ENCODE measurements around the gene METTL16. TPM values are rescaled to one million over a fixed set of nuclear protein-coding genes. Genes with fewer than 3 reads are reported as not detected.

Gene METTL16
- total and polyA plus RNA-seq, 2 donors (not counting 1 experiment from before 2014, with no cell fraction given): 19.2 to 56.5 TPM

- Histone ChIP-seq H3K4me3 (ENCODE audit: control extremely low read depth in 1 of 5, extremely low read depth in 1 of 5, insufficient read depth in 1 of 5, low read depth in 2 of 5, low read length in 4 of 5) (no peak overlapping the region), H3K36me3 (replicated peaks in 1 of 2; ENCODE audit: control extremely low read depth in 1 of 2, control insufficient read depth in 1 of 2, extremely low read depth in 1 of 2, insufficient read depth in 2 of 2, low read length in 1 of 2) (peaks cover 4 to 54% of the 10 kb centered on the region in 2 experiments), H3K27me3 (replicated peaks in 1 of 4; ENCODE audit: control extremely low read depth in 1 of 4, control insufficient read depth in 3 of 4, insufficient read depth in 4 of 4, low read length in 3 of 4) (no peaks in the 10 kb centered on the region), H2AFZ (ENCODE audit: insufficient read depth, low read depth, low read length, poor library complexity, severe bottlenecking) (no peak overlapping the region), H3K9ac (ENCODE audit: low read length) (no peak overlapping the region), H4K20me1 (ENCODE audit: control insufficient read depth, insufficient read depth, low read length, poor library complexity, severe bottlenecking) (peaks cover 9% of the 10 kb centered on the region), H3K4me1 (ENCODE audit: control insufficient read depth in 2 of 2, insufficient read depth in 2 of 2, low read length in 2 of 2) (no peaks in the 10 kb centered on the region), H3K27ac (ENCODE audit: low read length in 2 of 2) (no peak overlapping the region), H3K79me2 (ENCODE audit: control insufficient read depth, insufficient read depth, low read length) (peaks cover 3% of the 10 kb centered on the region), H3K9me3 (ENCODE audit: control extremely low read depth in 1 of 3, control insufficient read depth in 2 of 3, insufficient read depth in 1 of 3, low read length in 2 of 3) (no peaks in the 10 kb centered on the region), H3K4me2 (replicated peaks; ENCODE audit: low read depth, low read length, poor library complexity, severe bottlenecking) (no peak overlapping the region)
- CTCF ChIA-PET: no interaction called here
- ATAC-seq (ENCODE audit: low read depth) (no peak), DNase-seq (no peak)
- H3K27ac Mint-ChIP-seq: no peak overlapping the region
- no peaks in the 10 kb centered on the region for H3K9me3 Mint-ChIP-seq (ENCODE audit: insufficient read depth)
- no peak for TF ChIP-seq EZH2 (IDR thresholded peaks at IDR 0.05; ENCODE audit: borderline replicate concordance, insufficient read depth, low read depth, low read length, poor library complexity, severe bottlenecking)
- no peak for TF ChIP-seq CTCF (IDR thresholded peaks at IDR 0.05)
- H3K4me3 Mint-ChIP-seq: no peak overlapping the region
- intact Hi-C loops (cut with micrococcal nuclease): no loop called here
- WGBS (ENCODE audit: insufficient coverage): 100% methylated on average over 1 of the region's 12 CpGs
- no peaks in the 10 kb centered on the region for H3K4me1 Mint-ChIP-seq
- no peaks in the 10 kb centered on the region for H3K27me3 Mint-ChIP-seq
- POLR2A ChIA-PET: no interaction called here
Measured at GRCh38 chr17:2466931-2467330, 44.8 kb downstream of the METTL16 start.

GRCh38 chr17:2462481-2462880 is 49.2 kb downstream of the METTL16 start:
- intact Hi-C loops (cut with micrococcal nuclease): no loop called here
- no peaks in the 10 kb centered on the region for H3K9me3 ChIP-seq (ENCODE audit: control extremely low read depth in 1 of 3, control insufficient read depth in 2 of 3, insufficient read depth in 1 of 3, low read length in 2 of 3)
- no peaks in the 10 kb centered on the region for H3K27me3 ChIP-seq (replicated peaks in 1 of 4; ENCODE audit: control extremely low read depth in 1 of 4, control insufficient read depth in 3 of 4, insufficient read depth in 4 of 4, low read length in 3 of 4)
- no peaks in the 10 kb centered on the region for H3K4me1 Mint-ChIP-seq
- no peak overlapping the region for H3K4me2 ChIP-seq (replicated peaks; ENCODE audit: low read depth, low read length, poor library complexity, severe bottlenecking)
- H2AFZ ChIP-seq (ENCODE audit: insufficient read depth, low read depth, low read length, poor library complexity, severe bottlenecking): no peak overlapping the region
- H3K27ac Mint-ChIP-seq: no peak overlapping the region
- no peak for DNase-seq
- CTCF ChIA-PET: no interaction called here
- H3K4me3 Mint-ChIP-seq: no peak overlapping the region
- WGBS (ENCODE audit: insufficient coverage): no CpG with 5 or more reads among the region's 8 CpGs
- H3K4me1 ChIP-seq (ENCODE audit: control insufficient read depth in 2 of 2, insufficient read depth in 2 of 2, low read length in 2 of 2): no peaks in the 10 kb centered on the region
- H3K27me3 Mint-ChIP-seq: no peaks in the 10 kb centered on the region
- ATAC-seq (ENCODE audit: low read depth): no peak
- H3K9ac ChIP-seq (ENCODE audit: low read length): no peak overlapping the region
- no peak overlapping the region for H3K4me3 ChIP-seq (ENCODE audit: control extremely low read depth in 1 of 5, extremely low read depth in 1 of 5, insufficient read depth in 1 of 5, low read depth in 2 of 5, low read length in 4 of 5)
- no peaks in the 10 kb centered on the region for H4K20me1 ChIP-seq (ENCODE audit: control insufficient read depth, insufficient read depth, low read length, poor library complexity, severe bottlenecking)
- peaks cover 3% of the 10 kb centered on the region for H3K79me2 ChIP-seq (ENCODE audit: control insufficient read depth, insufficient read depth, low read length)
- POLR2A ChIA-PET: no interaction called here
- no peak overlapping the region for H3K27ac ChIP-seq (ENCODE audit: low read length in 2 of 2)
- TF ChIP-seq CTCF (IDR thresholded peaks at IDR 0.05) (no peak), EZH2 (IDR thresholded peaks at IDR 0.05; ENCODE audit: borderline replicate concordance, insufficient read depth, low read depth, low read length, poor library complexity, severe bottlenecking) (no peak)
- no peaks in the 10 kb centered on the region for H3K9me3 Mint-ChIP-seq (ENCODE audit: insufficient read depth)
- peaks cover 2 to 51% of the 10 kb centered on the region in 2 experiments for H3K36me3 ChIP-seq (replicated peaks in 1 of 2; ENCODE audit: control extremely low read depth in 1 of 2, control insufficient read depth in 1 of 2, extremely low read depth in 1 of 2, insufficient read depth in 2 of 2, low read length in 1 of 2)

All from B cell (primary cell).